COLO668 (cell line): ENCODE data around the gene SPTLC1.

Experiments used
- DNase-seq: peaks from one replicate; lab custom pipeline; 2025; ENCODE audit not compliant: unreplicated experiment; lab: John Stamatoyannopoulos, UW

The SPTLC1 gene

DNA sequence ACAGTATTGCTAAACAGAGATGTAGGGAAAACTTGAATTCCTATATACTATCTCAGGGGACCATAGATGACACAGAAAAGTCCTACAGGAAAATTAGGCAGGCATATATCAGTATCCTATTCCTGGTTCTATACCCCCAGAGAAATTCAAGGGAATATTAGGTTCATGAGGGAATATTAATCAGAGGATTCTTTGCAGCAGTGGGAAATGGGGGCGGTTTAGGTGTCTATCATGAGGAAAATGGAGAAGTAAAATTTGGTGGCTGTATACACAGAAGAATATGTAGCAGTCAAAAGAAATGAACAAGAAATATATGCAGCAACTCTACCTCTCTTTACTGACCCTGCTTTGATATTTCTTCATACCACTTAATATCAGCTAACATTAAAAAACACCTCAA is 20.0 kb downstream of the SPTLC1 start:
- no peak for DNase-seq

DNA sequence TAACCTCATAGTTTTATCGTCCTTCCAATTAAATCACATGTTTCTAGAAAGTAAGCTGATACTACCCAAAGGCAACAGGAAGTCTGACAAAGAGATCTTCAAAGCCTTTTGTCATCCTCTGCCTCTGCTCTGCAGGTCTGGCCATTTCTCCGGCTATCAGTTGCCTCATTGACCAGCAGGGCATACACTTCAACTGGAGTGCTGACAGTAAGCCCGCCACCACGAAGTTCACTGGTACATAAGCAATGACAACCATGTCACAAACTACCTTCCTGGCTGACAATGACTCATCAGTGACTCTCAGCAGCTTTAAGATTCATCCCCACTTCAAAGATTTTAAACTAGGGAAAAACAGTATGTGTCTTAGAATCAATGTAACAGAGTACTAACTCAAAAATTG is 20.6 kb downstream of the SPTLC1 start:
- DNase-seq, result no peak

DNA sequence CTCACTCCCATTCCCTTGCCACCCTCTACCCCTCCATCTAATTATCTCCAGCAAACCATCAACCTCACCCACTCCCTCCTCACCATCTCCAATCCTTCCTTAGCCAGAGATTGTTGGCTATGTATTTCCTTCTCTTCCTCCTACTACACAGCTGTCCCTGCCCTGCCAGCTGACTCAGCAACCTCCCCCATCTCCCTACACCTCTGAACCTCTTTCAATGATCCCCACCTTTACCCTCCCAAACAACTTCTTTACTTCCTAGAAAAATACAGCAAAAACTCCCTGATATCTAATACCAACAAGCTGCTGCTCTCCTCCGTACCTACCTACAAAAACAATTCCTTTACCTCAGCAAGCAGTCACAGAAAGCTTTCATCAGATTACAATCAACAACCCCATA is 37.3 kb downstream of the SPTLC1 start:
- no peak for DNase-seq

DNA sequence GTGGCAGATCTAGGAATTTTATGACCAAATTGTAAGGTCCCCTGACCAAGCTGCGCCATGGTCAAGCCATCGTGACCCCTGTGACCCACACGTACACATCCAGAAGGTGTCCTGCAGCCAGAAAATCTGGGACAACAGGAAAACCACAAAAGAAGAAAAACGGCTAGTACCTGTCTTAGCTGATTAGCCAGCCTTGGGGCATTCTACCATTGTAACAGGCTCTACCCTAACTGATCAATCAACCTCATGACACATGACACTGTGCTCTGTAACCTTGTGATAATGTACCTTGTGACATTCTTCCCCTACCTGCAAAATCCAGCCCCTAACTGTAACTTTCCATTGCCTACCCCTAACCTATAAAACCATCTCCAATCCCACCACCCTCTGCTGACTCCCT is 43.6 kb downstream of the SPTLC1 start:
- no peak for DNase-seq

DNA sequence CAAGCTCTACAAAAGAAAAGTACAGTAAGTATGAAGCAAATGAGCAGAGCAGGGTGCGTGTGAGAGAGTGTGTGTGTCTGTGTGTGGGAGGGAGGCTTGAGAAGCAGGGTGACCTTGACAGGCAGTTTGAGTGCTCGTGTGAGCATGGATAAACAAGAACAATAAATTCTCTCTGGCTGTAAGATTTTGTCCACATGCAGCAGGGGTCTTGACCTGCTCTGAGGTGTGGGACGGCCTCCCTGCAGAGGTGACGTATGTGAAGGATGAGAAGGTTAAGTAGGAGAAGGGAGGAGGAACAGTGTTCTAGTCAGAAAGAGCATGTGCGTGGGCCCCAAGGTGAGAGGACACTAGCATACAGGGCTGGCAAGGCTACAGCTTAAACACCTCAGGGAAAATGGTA is 49.0 kb downstream of the SPTLC1 start:
- DNase-seq, result no peak

DNA sequence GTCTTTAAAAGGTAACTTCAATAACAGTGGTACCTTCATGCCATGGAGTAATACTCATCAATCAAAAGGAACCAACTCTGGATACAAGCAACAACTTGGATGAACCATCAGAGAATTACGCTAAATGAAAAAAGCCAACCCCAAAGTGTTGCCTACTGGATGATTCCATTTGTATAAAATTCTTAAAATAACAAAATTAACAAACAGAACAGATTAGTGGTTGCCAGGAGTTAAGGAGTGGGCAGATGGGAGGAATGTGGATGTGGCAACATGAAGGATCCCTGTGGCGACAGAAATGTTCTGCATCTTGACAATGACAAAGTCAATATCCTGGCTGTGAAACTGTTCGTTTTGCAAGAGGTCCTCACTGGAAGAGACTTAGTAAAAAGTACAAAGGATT is 50.5 kb downstream of the SPTLC1 start:
- no peak for DNase-seq

DNA sequence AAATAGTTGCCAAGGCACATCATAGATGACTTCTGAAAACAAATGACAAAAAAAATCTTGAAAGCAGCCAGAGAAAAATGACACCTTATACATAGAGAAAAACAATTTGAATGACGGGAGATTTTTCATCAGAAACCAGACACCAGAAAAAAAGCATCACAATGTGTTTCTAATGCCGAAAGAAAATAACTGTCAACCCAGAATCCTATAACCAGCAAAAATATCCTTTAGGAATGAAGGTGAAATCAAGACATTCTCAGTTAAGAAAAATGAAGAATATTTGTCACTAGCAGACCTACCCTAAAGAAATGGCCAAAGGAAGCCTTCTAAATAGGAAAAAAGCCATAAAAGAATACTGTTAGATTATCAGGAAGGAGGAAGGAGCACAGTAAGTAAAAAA is 54.0 kb downstream of the SPTLC1 start:
- DNase-seq, result no peak

DNA sequence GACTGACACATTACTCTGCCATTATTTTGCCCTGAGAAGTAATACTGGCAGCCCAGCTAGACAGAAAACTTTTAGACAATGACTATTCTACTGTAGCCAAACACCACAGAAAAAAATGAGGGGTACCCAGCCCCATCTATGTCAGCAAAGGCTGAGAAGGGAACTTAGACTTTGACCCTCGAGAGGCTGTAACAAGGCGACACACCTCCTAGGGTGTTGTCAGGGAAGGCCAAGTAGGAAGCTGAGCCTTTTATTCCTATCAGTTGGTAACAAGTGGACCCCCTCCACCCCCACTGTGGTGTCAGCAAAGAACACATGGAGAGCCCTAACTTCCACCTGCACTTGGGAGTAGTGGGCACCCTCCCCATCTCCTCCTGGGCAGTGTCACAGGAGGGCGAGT is 55.6 kb downstream of the SPTLC1 start:
- no peak for DNase-seq

DNA sequence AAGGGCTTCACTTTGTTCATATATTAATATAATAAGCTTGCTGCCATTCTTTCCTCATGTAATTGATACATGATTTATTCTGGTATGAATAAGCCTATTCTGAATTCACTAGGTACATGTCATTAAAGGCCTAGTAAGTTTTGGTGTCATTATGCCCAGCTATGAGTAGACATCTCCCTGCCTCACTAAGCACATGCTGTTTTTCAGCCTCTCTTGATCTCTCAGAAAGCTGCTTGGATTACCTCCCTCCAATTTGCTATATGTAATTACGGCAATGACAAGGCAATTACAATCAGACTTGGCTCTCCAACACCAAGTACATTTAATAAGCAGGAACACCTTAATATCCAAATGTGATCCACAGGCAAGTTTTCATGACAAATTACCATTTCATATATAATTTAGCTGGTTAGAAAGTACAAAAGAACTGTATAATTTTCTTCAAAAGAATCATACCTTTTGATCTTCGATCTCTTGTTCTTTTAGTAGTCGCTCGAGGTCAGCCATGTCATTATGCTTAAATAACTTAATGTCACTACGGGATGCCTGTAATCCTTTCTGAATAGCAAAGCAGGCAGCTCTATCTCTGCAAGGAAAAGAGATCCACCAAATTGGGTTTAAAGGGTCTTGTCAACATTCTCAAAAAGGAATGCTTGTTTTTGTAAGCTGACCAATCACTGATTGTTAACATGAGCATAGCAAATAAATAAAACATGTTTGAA is 56.3 kb downstream of the SPTLC1 start:
- DNase-seq, result no peak

DNA sequence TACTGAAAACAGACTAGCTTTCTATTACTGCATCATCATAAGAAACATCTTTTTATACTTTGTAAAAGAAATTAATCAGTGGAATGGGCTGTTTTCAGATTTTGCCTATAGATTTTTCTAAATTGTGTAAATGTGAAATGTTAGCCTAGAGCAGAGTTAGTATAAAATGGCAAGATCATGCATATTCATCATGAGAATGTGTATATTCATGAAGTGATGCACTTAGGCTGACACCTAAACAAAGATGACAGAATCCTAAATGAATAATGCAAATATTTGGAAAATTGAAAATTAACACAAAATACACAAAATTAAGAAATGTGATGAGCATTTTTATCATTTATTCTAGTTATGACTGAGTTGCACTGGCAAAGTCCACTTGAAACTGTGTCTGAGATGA is 57.2 kb downstream of the SPTLC1 start:
- no peak for DNase-seq

DNA sequence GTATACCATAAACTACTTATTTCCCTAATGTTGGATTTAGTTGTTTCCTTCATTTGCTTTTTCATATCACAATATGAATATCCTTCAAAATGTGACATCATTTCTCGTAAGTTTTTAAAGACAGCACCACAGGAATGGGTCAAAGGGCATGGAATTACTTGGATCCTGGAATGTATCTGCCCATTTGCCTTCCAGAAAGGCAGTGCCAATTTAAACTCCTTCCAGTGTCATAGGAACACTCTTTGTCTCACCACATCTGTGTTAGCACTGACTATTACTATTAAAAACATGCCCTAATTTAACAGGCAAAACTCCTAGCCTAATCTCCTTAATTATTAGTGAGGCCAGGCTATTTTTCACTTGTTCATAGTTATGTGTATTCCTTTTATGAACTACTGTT is 58.0 kb downstream of the SPTLC1 start:
- no peak for DNase-seq

DNA sequence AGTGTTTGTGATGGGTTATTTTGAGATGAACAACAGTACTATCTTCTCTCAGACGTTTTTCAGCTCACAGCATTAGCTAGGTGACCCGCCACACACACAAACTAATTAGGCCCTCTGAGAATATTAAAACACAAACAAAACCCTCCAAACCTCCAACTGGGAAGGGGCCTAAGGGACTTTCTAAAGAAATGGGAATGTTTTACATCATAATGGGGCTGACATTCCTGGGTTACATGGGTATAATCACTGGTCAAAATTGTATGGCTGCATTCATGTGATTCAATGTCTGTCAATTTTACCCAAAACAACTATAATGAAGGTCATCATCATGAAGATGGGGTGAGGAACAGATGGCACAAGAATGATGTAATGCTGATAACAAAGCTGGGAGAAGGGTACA is 59.6 kb downstream of the SPTLC1 start:
- no peak for DNase-seq

DNA sequence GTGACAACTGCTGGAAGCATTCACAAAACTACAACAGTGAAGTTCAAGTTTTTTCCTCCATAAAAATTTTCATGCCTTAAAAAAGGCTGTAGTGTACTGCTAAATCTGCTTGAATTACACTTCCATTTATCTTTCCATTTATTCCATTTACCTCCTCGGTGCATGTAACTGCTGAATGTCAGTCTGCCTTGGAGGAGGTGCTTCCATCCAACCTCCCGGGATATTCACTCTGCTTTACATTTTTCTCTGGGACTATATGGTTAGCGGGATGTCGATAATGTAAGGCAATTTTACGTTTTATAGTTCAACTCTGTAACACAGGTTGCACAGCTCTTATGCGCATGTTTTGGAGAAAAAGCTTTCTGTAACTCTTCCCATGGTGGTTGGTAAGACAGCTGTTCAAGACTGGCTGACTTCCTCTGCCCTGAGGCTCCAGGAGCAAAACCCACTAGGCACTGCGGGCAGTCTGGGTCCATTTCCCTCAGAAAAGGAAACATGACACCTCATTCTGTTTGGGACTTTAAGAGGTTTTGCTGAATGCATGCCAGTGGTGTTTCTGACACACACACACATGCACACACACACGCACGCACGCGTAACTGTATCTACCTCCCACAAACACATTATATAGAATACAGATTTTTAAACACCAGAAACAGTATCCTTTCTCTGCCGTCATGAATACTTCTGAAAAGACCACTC is 66.1 kb downstream of the SPTLC1 start:
- DNase-seq, result peak; percentile 11

DNA sequence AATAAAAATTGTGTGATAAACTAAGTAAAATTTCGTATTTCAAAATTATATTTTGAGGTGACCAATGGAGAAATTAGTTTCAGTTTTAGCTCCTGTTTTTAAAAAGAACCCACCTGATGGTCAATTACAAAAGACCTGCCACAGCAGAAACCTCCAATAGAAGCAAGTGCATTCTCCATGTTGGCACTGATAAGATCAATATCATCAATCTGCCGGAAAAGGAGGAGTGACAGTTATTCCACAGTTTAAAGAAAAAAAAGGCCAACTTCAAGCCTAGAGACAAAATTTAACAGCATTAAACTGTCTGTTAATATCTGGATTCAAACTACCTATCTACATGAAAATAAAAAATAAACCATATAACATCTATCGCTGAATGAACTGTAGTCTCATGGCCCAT is 67.7 kb downstream of the SPTLC1 start:
- DNase-seq, result no peak

DNA sequence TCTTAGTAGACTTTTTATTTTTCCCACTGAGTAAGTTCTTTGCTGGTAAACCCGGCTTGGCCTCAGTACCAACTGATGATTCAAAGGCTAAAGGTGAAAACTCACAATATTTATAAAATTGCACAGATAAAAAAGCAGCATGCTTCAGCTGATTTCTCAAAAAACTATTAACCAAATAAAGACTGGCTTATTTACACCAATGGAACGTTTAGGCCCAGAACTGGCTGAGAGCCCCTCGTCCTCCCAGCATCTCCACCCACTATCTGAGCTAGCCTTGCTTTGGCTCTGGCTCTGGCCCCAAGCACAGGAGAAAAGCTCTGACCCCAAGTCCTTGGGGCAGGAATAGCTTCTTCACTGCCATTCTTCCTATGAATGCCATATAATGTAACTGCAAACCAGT is 68.5 kb downstream of the SPTLC1 start:
- no peak for DNase-seq

DNA sequence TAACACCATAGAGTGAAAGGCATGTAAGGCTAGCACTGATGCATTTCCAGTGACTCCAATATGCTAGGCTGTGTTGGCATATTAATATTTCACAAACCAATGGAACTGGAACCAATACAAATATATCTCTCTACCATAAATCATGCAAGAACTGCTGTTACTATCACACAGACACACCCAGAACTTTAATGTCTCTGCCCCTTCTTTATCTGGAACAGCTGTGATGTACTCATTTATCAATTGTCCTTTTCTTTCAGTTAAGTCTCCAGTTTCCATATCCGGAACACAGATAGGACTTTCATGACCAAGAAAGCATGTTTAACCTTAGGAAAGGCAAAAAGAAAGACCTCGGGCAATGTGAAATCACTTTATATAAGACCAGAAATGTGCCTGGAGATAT is 70.3 kb downstream of the SPTLC1 start:
- no peak for DNase-seq

DNA sequence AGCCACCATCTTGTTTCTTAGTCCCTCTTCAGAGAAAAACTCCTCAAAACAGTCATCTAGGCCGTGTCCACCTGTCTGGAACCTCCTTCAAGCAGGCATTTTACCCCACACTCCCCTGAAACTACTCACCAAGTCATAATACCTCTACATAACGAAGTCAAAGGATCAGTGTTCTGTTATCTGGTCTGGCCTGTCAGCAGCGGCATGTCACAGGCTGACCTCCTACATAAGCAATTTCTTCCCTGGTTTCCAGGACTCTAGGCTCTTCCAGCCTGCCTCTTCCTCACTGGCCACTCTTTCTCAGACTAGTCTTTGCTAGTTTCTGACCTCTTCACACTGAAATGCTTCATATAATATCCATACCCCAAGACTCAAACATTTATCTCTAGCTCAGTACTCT is 72.2 kb downstream of the SPTLC1 start:
- no peak for DNase-seq

DNA sequence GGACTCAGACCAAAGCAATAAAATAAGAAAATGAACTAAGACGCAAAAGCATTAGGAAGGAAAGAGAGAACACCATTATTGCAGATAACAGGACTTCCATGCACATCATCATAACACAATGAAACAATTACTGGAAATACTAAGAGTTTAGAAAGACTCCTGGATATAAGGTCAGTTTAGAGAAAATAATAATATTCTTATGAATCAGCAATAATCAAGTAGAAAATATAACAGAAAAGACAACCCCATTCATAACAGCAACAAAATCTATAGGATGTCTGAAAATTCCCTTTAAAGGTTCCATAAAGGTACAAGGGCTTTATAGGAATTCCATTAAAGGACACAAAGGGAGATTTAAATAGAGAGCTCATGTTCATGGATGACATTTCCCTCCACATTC is 73.0 kb downstream of the SPTLC1 start:
- DNase-seq, result no peak

DNA sequence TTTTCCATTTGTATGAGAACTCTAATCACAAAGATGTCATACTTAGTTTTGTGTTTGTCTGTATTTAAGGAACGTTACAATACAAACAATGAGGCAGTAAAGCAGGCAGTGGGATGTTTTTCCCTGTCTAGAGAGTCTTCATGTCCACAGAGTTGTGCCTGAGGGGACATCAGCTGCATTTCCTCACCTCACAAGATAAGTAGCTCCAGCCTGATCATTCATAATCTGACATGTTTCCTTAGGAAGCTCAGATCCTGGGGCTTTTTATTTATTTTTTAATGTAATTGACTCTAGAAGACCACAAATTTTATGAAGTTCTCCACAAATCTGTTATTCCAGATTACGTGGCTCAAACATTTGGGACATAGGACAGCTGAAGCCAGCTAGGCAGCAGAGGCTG is 78.5 kb downstream of the SPTLC1 start:
- no peak for DNase-seq

DNA sequence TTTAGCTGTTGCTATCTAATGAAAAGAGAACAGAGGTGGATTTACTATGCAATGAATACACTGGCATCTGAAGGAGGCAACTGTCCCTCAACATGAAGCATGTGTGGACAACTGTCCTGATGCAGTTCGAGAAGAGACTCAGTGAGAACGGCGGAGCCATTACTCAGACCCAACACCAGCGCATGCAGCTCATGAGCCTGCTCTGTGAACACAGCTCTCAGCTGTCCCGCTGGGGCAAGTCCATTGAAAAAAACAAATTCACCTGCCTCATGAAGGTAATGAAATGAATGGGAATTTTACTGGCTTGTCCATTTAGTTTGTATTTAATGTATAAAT is 78.8 kb downstream of the SPTLC1 start:
- no peak for DNase-seq

DNA sequence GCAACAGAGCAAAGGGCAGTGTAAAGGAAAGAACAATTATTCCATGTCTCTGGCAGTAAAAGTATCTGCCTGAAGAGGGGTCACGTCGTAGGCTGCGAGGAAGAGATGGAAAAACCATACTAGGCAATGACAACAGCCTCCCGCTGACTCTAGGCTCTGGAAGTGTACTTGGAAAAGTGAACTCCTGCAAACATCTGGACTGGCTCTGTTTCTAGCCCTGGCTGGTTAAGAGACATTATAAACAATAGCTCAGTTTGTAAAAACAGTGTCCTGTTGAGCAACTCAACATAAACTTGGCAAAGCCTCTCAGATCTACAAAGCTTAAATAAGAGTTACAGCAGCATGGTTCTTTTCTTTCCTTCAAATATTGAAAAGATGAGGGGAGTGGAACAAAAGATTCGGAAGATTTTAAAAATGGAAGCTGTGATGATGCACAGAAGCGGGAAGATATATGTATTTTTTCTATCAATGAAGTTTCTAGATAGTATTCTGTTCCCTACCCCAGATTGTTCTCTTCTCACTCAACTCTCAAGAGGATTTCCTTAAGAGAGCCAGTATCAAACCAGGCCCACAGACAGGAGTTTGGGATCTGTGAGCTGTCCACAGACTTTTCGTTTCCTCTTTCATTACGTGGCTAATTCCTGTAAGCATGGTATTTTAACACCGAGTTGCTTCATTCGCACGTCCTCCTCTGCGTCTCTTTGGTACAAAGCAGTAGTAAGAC is 79.4 kb downstream of the SPTLC1 start:
- no peak for DNase-seq

DNA sequence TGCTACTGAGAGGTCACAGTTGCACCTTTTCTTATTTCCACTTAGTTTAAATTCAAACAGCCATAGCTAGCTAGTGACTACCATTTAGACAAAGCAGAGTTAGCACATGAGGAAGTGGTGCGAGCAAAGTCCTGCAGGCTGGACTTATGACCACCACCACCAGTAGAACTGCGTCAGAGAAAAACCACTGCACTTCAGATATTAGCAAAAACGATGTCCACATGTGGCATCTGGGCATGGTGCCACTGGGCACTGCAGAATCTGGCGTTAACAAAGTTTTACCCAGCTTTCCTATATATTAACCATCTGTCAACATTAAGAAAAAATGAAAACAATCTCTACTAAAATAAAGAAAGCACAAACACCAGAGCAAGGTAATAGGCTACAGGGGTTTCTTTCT is 80.1 kb downstream of the SPTLC1 start:
- no peak for DNase-seq
